Epidermal melanocyte (primary cell): ENCODE data around the gene MSH3.
"Not testable (repeated sequence)": the region's sequence is repeated elsewhere in the genome, so short reads cannot be mapped to it uniquely, and the experiment has no call there.

Experiments
- DNase-seq: peaks from one replicate; pipeline ENCODE4 v3.0.0; 2011; ENCODE audit warnings: low spot score; ENCODE audit not compliant: insufficient read length

The MSH3 gene

DNA sequence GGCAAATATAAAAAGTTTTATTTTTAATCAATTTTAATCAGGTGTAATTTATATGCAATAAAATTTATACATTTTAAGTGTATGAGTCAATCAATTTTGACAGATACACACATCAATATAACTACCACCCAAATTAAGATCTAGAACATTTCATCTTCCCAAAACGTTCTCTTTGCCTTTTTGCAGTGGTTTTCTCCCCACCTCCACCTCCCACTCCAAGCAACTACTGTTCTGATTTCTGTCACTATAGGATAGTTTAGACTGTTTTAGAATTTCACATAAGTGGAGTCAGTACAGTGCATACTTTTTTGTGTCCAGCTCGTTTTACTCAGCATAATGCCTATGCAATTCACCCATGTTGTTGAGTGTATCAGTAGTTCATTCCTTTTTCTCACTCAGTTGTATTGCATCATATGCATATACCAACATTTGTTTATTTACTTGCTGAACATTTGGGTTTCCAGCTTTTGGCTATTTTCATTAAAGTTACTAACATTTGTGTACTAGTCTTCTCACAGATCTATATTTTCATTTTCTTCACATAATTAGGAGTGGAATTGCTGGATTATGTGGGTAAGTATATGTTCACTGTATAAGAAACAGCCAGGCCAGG, 52.5 kb downstream of the MSH3 start:
- no peak for DNase-seq

DNA sequence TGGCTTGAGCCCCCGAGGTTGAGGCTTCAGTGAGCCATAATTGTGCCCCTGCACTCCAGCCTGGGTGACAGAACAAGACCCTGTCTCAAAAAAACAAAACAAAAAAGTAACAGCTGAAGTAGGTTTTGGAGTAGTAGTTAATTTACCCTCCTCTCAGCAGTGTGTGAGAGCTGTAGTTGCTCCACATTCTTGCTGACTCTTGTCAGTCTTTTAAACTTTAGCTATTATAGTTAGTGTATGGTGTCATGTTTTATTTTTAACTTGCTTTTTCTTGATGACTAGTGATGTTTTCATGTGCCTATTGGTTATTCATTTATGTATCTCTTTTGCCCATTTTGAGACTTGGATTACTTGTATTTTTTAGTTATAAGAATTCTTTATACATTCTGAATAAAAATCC, 53.2 kb downstream of the MSH3 start:
- DNase-seq, result no peak

GRCh38 chr5:80711216-80711615, 56.8 kb downstream of the MSH3 start:
- no peak for DNase-seq

GRCh38 chr5:80711938-80712337, 57.5 kb downstream of the MSH3 start:
- no peak for DNase-seq

- no peak for DNase-seq
Measured at GRCh38 chr5:80712919-80713318, 58.5 kb downstream of the MSH3 start.

DNA sequence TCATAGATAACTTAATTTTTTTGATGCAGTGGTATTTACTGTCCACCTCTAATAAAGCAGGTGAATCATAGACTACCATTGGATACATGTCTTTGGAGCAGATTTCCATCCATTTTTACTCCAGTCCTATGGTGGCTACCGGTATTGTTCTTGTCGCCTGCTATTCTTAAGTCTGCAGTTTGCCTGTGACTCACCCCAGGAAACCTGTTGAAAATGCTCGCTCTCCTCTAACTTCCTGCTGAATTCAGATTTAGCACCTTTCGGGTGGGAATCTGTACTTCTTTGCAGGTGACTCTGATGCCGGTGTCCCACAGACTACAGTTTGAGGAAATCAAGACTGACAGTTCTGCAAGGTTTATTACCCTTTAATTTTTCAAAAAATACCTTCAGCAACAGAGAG, 59.2 kb downstream of the MSH3 start:
- DNase-seq, result no peak

GRCh38 chr5:80714570-80715298, 60.3 kb downstream of the MSH3 start:
- DNase-seq, result no peak

DNA sequence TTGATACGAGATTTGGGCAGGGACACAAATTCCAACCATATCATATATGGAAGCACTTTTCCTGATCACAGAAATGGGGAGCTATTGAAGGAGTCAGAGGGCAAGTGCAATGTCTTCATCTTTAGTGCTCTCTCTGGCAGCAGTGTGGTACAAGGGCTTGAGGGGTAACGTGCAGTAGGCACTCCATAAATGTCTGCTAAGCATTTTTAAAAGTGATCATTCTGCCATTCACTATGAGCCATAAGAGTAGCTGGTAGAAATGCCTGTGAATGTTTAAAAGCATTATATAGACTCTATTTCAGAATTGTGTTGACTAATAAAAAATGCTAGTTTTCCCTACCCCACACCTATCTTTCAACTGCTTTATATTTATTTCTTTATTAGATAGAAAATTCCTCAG, 61.4 kb downstream of the MSH3 start:
- DNase-seq, result no peak

DNA sequence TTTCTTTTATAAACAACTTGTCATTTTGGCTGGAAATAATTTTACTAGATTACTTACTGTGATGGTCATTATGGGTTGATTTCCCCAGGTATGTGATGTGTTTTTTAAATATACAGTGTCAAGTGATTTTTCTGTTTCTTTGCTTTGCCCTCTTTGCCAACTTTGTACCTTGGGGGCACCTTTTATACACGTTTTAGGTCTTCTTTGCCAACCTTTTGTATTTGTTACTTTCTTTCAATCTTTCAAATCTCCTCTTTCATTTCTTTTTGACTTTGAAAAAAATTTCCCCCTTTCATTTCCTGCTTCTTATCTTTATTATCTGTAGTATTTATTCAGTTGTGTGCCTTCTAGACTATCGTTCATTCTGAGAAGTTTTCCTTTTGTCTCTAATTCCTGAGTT, 65.7 kb downstream of the MSH3 start:
- no peak for DNase-seq

- DNase-seq, result no peak
Measured at GRCh38 chr5:80722916-80723315, 68.5 kb downstream of the MSH3 start.

DNA sequence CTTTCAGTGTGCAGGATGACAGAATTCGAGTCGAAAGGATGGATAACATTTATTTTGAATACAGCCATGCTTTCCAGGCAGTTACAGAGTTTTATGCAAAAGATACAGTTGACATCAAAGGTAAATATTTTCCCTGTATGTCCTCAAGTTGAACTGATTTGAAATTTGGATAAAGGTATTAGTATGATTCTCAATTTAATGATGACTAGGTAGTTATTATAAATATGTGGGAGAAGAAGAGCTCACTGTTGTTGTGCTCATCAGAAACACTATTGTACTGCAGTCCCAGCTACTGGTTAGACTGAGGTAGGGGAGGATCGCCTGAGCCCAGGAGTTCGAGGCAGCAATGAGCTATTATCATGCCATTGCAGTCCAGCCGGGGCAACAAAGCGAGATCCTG, 71.0 kb downstream of the MSH3 start:
- DNase-seq, result no peak

- DNase-seq, result no peak
Measured at GRCh38 chr5:80736730-80737129, 82.3 kb downstream of the MSH3 start.

DNA sequence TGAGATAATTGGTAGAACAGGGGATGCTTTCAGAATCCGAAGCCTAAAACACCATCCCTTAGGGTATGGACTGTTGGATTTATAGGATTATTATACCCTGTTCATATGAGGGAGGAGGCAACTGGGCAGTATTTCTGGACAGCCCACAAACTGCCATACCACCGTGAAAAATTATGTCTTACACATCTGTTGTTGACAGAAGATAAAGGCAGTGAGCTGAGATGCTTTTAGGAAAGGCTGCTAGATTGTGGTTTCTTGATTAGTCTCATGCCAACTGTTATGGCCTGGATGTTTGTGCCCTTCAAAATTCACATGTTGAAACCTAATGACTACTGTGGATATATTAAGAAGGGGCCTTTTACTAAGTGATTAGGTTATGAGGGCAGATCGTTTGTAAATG, 84.0 kb downstream of the MSH3 start:
- no peak for DNase-seq

GRCh38 chr5:80739057-80739456, 84.6 kb downstream of the MSH3 start:
- no peak for DNase-seq

- no peak for DNase-seq
Measured at GRCh38 chr5:80739496-80739895, 85.0 kb downstream of the MSH3 start.

DNA sequence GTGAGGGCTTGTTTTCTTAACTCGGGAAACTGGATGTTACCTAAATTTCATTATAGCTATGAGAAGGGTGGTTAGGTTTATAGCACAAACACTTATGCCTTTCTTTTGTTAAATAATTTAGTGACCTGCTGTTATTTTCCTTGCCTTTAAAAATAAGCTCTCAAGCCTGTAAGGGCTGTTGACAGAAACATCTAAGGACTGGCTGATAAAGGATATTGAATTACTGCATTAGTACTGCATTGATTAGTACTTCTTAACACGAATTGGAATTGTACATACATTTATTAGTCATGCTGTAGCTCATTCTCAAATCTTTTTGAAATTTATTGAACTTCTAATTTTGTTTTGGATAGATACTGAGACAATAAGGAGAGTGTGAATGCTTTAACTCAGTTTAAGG, 85.4 kb downstream of the MSH3 start:
- DNase-seq, result no peak

DNA sequence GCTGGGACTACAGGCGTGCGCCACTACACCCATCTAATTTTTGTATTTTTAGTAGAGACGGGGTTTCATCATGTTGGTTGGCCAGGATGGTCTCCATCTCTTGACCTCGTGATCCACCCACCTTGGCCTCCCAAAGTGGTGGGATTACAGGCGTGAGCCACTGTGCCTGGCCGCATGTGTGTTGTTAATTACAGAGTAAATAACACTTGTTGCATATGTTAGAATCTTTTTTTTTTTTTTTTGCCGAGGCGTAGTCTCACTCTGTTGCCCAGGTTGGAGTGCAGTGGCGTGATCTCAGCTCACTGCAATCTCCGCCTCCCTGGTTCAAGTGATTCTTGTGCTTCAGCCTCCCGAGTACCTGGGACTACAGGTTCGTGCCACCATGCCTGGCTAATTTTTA, 86.0 kb downstream of the MSH3 start:
- not testable (repeated sequence) for DNase-seq

- DNase-seq, result no peak
Measured at GRCh38 chr5:80740999-80741398, 86.5 kb downstream of the MSH3 start.

DNA sequence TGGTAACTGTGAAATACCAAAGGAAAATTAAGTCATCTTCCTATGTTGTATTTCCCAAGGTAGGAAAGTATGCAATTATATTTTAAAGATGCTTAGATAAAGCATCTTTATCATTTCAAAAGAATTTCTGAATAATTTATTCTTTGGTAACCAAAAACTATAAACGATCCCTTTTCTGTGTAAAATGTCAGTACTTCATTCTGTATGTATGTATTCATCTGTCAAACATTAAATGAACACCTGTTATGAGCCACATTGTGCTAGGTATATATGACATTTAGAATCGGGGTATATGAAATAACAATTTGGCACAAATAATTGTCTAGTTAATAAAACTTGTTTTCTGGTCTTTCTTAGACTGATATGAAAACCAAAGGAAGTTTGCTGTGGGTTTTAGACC, 89.7 kb downstream of the MSH3 start:
- no peak for DNase-seq

DNA sequence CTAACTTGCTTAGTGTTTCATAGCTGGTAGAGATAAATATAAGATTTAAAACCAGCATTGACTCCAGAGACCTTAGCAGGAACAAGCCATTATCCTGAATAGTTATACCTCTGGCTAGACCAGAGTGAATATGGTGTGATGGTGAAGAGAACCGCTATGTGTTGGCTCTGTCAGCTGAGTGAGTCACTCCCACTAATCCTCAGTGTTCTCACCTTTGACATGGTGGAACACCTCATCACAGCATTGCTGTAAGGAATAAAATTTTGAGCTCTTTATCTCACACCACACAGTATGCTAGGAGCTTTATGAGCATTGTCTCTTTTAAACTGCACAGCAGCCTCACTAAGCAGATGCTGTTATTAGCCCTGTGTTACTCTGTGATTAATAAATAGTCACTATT, 91.0 kb downstream of the MSH3 start:
- no peak for DNase-seq

DNA sequence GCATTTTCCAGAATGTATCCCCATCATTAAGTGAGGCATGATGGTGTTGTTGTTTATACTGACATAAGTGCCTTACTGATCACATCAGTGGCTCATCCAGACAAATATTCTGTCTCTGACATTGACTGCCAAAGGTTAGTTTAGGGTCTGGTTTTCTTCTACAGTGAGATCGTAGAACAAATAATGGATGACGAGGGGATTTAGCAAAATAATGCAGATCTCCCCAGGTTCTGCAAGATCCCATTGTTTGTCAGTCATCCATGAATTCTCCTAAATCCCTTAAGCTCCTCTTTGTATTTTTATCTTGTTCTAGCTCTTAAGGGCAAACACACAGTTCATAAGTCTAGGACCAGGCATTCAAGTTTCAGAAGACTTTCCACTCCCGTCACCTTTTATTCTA, 93.5 kb downstream of the MSH3 start:
- DNase-seq, result no peak

- DNase-seq, result no peak
Measured at GRCh38 chr5:80752427-80752826, 98.0 kb downstream of the MSH3 start.

DNA sequence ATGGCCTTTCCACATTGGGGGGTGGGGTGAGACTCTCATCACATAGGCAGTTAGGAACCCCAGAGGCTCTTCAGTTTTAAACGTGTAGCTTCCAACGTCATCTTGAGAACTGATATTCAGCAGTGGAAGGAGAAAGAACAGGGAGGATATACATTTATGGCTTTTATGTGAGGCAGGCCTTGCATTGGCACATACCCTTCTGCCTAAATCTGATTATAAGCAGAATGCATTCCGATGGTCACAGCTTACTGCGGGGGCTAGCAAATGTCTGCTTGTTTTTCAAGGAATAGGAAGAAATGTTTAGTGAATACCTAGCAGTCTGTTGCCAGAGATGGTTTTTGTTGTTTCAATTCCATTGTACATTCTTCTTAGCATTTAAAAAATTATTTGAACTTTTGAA, 99.3 kb downstream of the MSH3 start:
- DNase-seq, result no peak
